ENCODE data around the gene GLDN.

GLDN gene

GRCh38 chr15:51302480-51302879 is 39.0 kb upstream of the GLDN start:
- Histone ChIP-seq H3K4me1 (ENCODE audit: control insufficient read depth, insufficient read depth, low read length) (no peaks in the 10 kb centered on the region), H3K36me3 (ENCODE audit: control insufficient read depth in 2 of 2, insufficient read depth in 1 of 2, low read length in 2 of 2) (no peaks in the 10 kb centered on the region), H3K9me3 (ENCODE audit: control insufficient read depth, insufficient read depth, low read depth, low read length) (no peaks in the 10 kb centered on the region), H3K27ac (ENCODE audit: extremely low read depth, low read depth, low read length) (no peak overlapping the region), H3K4me3 (ENCODE audit: low read depth, low read length) (no peak overlapping the region)
- CTCF ChIA-PET: no interaction called here
- TF ChIP-seq ZBTB48 (tag by site-specific recombination; IDR thresholded peaks at IDR 0.05) (no peak), ZNF639 (tag by site-specific recombination; IDR thresholded peaks at IDR 0.05) (no peak), ZNF629 (tag by site-specific recombination; IDR thresholded peaks at IDR 0.05) (no peak), ZNF133 (tag by site-specific recombination; IDR thresholded peaks at IDR 0.05) (no peak), ZNF335 (tag by site-specific recombination; conservative IDR thresholded peaks at IDR 0.05) (no peak), ZNF175 (tag by site-specific recombination; IDR thresholded peaks at IDR 0.05) (no peak), PRDM2 (tag by site-specific recombination; IDR thresholded peaks at IDR 0.05; ENCODE audit: borderline replicate concordance) (no peak), ZNF223 (tag by site-specific recombination; IDR thresholded peaks at IDR 0.05) (no peak), ZNF677 (tag by site-specific recombination; IDR thresholded peaks at IDR 0.05) (no peak)
- POLR2A ChIA-PET: no interaction called here

- Histone ChIP-seq H3K4me1 (ENCODE audit: control insufficient read depth, insufficient read depth, low read length) (no peaks in the 10 kb centered on the region), H3K36me3 (ENCODE audit: control insufficient read depth in 2 of 2, insufficient read depth in 1 of 2, low read length in 2 of 2) (no peaks in the 10 kb centered on the region), H3K27ac (ENCODE audit: extremely low read depth, low read depth, low read length) (no peak overlapping the region), H3K4me3 (ENCODE audit: low read depth, low read length) (no peak overlapping the region), H3K9me3 (ENCODE audit: control insufficient read depth, insufficient read depth, low read depth, low read length) (no peaks in the 10 kb centered on the region)
- TF ChIP-seq ZNF747 (tag by site-specific recombination; IDR thresholded peaks at IDR 0.05) (no peak), ZNF311 (tag by site-specific recombination; IDR thresholded peaks at IDR 0.05; ENCODE audit: borderline replicate concordance) (no peak), KLF8 (tag by site-specific recombination; IDR thresholded peaks at IDR 0.05) (no peak), HOXA7 (CRISPR knock-in tag; IDR thresholded peaks at IDR 0.05; ENCODE audit: borderline replicate concordance) (no peak), ZNF155 (tag by site-specific recombination; IDR thresholded peaks at IDR 0.05) (no peak), ZNF677 (tag by site-specific recombination; IDR thresholded peaks at IDR 0.05) (no peak), ZBTB48 (tag by site-specific recombination; IDR thresholded peaks at IDR 0.05) (no peak), ZNF175 (tag by site-specific recombination; IDR thresholded peaks at IDR 0.05) (no peak), ZNF777 (tag by site-specific recombination; IDR thresholded peaks at IDR 0.05; ENCODE audit: borderline replicate concordance) (no peak), ZNF2 (tag by site-specific recombination; IDR thresholded peaks at IDR 0.05) (no peak)
- POLR2A ChIA-PET: no interaction called here
- CTCF ChIA-PET: interaction anchor here (0.6 kb wide), 1 partner anchor 141 kb away, joined by 3 read pairs; no protein-coding TSS in a partner anchor
Observed at GRCh38 chr15:51303462-51303980, 37.9 kb upstream of the GLDN start.
